DMS153 (cell line): ENCODE results near the gene PCYOX1L.

Experiments used
- DNase-seq: peaks from one replicate; lab custom pipeline; 2025; lab: John Stamatoyannopoulos, UW

PCYOX1L gene

DNA sequence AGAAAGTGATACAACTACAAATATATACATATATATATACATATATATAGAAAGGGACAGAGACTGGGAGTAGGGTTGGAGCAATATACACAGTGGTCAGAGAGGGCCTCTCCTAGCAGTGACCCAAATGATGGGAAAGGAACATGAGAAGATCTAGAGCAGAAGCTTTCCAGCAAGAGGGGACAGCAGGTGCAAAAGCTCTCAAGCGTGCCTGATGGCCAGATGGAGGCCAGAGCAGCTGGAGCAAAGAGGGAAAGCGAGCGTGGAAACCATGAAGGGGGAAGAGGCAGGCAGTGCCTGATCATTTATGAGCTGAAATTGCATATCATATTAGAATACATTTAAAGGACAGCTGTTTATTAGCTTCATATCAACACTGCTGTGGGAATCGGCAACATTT lies 20.1 kb upstream of the PCYOX1L start:
- no peak for DNase-seq

DNA sequence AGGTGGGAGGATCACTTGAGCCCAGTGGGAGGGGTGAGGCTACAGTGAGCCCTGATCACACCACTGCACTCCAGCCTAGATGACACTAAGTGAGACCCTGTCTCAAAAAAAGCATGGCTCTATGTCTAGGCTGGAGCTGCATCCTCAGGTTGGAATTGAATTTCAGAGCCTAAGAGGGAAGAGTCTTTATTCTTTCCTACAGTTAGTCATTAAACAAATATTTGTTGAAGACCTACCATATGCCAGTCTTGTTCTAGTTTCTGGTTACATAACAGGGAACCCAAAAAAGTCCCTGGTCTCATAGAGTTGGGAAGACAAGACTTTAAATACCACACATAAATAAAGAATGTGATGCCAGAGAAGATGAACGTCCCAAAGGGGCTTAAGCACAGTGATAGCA lies 19.5 kb upstream of the PCYOX1L start:
- no peak for DNase-seq

DNA sequence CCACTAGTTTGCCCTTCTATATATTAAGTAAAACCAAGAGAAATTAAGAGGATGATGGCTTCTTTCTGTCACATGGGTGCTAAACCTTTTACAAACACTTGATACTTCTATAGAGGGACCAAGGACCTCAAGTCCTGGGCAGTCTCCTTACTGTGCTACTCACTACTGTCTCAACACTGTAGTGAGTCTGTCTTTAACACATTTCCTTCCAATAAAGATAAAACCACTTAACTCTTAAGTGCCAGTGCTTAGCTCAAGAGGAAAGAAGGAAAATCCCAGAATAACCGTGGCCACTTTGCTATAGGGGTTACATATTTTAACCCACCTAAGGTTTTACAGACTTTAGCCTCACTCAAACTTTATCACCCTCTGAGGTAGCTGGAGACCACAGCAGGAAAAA lies 16.9 kb upstream of the PCYOX1L start:
- no peak for DNase-seq

DNA sequence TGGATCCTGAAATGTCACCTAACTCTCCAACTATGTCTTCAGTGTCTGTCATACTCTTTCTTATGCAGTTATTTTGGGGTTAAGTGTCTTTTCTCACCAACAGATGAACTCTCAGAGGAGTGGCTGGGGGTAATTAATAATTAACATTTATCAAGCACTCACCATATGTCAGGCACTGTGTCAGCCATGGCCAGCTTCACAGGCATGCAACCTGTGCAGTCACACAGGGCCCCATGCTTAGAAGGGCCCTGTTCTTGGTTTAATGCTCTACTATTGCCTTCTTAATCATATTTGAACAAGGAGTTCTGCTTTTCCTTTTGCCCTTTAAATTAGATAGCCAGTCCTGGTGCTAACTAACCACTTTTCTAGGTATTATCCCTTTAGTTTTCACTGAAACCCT lies 16.0 kb upstream of the PCYOX1L start:
- DNase-seq: no peak

DNA sequence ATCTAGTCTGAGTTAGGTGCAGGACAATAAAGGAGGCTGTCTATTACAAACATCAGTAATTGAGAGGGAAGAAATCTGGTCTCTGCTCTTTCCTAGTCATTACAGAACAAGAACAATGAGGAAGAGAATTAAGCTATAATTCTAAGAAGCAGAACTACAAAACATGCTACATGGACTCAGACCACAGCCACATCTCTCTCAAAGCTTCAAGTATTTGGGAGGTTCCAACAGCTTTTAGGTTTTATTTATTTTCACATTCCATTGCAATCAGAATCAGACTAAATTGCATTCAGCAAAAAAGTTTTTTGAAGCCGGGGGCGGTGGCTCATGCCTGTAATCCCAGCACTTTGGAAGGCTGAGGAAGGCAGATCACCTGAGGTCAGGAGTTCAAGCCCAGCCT lies 13.7 kb upstream of the PCYOX1L start:
- DNase-seq: no peak

DNA sequence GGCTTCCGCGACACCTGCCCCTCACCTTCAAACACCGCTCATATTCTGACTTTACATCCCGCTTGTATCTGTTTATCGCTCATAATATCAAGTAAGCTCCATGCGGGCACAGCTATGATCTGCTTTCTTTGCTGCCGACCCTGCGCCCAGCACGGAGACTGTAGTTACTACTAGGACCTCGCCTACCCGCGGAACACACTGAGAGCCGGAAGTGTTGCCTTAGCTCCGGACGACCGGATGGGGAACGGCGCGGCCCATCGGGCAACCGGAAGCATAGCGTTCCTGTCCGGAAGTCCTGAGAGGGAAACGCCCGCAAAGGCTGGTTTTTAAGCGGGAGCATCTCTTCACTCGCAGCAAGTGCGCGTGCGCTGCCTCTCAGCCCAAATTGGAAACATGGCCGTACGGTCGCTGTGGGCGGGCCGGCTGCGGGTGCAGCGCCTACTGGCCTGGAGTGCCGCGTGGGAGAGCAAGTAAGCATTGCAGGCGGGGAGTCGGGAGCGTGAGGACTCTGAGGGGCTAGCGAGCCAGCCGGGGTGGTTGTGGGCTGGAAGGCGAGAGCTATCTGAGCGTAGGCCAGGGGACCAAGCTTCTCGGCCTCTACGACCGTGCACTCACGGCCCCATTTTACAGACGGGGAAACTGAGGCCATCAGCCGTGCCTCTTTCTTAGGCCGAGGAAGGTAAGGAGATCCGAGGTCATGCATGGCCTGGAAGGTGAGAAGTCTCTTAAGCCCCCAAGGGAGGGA lies 12.5 kb upstream of the PCYOX1L start, which contains the start of gene GRPEL2:
Gene GRPEL2 (plus strand): TSS at position 353 of the 745 bp plus-strand sequence. CDS start 41 bp downstream, at position 394.
- DNase-seq: peak; percentile 89

DNA sequence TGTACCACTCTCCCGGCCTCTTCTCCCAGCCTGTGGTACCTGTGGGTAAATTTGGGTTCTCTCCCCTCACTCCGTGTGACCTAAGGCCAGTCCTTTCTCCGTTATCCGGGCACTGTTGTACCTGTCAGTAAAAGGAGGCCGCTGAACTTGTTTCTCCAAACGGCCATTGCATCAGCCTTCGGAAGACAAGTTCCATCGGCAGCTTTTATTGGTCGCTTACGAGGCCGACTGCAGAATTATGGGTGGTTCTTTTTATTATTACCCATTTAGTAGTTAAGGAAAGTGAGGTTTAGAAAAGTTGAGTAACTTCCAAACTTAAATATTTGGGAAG lies 12.0 kb upstream of the PCYOX1L start:
- no peak for DNase-seq

DNA sequence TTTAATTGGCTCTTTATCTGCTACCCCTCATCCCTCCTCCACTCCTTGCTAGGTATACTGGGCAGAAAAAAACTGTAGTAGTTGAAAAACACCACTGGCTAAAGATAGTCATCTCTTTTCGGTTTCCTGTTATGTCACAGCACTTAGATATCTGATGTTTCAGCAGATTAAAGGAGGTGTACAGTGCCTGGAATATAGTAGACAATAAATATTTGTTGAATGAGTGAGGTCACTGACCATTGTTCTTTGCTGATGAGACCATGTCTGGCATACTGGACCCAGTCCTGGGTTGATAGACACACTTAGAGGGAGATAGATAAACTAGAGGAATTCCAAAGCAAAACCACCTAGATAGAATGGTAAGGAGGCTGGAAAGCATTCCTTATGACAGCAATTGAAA lies 9.3 kb upstream of the PCYOX1L start:
- DNase-seq: no peak

DNA sequence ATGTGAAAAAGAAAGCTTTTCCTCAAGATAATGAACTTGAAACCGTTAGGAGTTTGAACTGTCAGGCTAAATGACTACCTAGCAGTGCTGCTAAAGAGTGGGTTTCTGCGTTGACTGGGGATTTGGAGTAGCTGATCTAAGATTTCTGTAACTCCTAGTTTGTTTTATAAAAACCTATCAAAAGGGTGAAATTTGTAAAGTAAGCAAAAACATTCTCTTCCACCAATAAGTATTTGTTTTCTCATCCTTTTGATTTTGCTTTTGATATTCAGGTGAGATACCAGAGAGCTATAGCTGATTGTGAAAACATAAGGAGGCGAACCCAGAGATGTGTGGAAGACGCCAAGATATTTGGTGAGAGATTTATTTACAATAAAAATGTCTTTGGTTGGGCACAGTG lies 8.5 kb upstream of the PCYOX1L start:
- no peak for DNase-seq

DNA sequence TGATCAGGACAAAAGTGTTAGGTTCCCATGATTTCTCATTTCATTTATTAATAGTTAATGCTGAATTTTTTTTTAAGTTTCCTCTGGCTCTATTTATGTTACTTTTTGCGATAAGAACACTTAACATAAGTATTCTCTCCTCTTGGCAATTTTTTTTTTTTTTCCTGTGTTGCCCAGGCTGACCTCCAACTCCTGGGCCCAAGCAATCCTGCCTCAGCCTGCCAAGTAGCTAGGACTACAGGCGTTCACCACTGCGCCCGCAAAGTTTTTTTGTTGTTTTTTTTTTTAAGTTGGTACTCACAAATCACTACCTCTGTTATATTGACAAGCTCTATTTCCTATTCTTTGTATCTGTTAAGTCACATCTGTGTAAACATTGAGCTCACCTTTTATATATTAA lies 5.7 kb upstream of the PCYOX1L start:
- DNase-seq: no peak

DNA sequence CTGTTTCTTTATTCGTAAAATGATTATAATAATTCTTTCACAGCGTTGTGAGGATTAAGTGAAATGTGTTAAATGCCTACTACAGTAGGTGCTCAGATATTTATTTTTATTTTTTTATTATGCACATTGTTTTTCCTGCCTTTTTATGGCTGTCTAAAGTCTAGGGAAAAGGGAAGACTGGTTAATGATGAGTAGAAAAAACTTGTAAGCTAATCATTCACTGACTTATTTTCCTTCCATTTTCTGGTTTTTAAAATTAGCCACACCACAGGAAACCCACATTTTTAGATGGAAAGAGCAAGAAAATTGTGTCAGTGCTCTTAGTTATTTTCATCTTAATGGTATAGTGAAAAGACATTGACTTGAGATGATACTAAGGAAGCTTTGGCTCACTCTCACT lies 3.9 kb upstream of the PCYOX1L start:
- DNase-seq: no peak

DNA sequence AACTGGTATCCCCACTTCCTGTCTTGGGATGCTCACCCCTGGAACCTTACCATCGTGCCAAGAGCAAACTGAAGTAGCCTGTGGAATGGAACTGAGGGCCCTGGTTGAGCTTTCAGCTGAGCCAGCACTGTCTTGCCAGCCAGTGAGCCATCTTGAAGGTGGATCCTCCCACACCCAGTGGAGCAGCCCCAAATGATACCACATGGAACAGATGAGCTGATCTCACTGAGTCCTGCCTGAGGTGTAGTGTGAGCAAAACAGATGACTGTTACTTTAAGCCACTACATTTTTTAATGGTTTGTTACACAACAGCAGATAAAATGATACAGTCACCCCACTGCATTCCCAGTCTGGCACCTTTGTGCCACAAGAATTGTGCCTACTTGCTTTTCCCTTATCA lies 2.2 kb upstream of the PCYOX1L start:
- no peak for DNase-seq

DNA sequence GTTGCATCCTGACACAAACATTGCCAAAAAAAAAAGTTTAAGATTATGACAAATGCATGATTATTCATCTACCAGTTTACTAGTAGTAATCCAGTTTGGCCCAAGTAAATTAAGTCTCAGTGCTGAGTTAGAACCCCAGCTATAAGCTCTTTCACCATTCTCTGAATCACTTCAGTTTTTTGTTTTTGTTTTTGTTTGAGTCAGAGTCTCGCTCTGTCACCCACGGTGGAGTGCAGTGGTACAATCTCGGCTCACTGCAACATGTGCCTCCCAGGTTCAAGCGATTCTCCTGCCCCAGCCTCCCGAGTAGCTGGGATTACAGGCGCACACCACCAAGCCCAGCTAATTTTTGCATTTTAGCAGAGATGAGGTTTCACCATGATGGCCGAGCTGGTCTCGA lies 1.5 kb upstream of the PCYOX1L start:
- DNase-seq: no peak

DNA sequence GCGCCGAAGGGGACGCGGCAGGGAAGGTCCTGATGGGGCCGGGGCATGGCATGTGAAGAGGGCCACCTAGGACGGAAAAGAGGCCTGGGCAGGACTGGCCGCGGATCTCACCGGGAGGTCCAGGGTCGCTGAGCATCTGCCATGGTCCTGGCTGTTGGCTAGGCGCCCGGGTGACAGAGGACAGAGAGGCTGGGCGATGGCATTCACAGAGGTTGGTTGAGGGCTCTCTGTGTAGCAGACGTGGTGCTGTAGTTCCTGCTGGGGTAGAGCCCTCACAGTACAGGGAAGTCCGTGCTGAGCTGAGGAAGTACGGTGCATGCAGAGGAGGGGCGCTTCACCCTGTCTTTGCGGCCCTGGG lies 427 bp downstream of the PCYOX1L start:
- no peak for DNase-seq

DNA sequence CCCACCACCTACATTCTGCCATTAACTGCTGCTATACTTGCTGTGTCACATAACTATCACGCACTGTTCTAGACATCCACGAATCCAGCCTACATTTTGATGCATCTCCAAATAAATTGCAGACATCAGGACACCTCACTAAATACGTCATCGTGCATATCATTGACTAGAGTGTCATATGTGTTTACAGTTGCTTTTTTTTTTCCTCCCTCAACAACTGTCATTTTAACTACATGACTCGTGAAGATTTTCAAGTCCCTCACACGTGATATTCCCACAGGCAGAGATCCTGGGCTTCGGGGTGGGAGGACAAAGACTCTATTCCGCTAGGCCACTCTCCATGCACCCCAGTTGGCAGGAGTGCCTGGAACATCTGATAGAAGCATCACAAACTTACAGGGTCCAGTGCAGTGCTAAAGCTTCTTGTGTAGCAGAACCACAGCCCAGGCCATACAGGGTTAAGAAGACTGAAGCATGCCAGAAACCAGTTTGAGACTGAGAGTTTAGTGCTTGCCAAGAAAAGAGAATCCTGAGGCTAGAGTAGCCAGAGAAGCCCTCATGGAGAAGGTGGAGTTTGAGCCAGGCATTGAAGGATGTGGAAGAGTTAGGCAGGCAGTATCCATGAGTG lies 1.1 kb downstream of the PCYOX1L start:
- no peak for DNase-seq

DNA sequence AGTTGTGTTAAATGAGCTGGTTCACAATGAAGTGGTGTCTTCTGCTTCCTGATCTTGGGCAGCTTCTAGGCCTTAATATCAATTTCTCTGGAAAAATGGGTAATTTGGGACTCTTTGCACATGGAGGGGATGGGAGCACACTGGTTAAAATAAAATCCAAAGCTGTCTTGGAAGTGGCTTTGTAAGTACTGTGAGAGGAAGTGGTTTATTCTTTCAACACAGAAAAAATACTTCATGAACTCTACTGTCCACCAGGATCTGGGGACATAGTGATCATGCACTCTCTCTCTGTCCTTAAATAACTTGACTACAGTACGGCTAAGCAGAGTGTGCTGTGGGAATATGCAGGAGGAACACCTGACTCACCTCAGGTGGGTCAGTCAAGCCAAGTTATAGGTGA lies 2.4 kb downstream of the PCYOX1L start:
- no peak for DNase-seq

DNA sequence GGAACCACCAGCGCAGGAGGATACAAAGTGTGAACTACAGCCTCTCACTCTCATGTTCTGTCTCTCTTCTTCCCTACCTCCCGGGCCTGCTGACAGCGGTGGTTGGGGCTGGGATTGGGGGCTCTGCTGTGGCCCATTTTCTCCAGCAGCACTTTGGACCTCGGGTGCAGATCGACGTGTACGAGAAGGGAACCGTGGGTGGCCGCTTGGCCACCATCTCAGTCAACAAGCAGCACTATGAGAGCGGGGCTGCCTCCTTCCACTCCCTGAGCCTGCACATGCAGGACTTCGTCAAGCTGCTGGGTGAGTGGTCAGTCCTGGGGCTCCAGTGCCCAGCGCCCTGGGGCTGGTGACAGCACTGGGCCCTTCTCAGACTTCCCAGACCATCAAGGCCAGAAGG lies 4.7 kb downstream of the PCYOX1L start:
- DNase-seq: no peak

DNA sequence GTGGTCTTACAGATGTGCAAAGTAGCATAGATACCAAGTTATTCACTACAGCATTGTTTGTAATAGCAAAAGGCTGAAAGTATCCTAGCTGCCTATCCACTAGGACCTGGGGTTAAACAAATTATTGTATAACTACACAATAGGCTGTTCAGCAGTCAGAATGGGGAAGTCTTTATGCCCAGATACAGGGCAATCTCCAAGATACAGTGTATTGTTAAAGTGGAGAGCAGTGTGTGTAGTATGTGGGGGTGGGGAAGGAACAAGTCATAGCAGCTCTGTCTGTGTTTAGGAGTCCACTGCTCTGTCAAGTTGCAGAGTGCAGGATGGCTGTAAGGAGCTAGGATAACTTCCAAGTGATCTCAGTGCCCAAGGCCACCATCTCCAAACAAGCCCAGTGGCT lies 5.5 kb downstream of the PCYOX1L start:
- DNase-seq: no peak

DNA sequence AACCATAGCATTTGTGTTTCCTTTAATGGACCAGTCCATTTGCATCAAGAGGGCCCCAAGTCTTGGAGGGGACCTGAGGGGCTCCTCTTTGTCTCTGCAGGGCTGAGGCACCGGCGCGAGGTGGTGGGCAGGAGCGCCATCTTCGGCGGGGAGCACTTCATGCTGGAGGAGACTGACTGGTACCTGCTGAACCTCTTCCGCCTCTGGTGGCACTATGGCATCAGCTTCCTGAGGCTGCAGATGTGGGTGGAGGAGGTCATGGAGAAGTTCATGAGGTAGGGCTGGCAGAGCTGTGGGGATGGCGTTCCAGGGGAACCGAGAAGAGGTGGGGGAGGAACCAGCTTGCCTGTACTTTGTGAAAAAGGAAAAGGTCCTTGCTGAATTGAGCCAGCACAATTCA lies 6.1 kb downstream of the PCYOX1L start:
- no peak for DNase-seq

DNA sequence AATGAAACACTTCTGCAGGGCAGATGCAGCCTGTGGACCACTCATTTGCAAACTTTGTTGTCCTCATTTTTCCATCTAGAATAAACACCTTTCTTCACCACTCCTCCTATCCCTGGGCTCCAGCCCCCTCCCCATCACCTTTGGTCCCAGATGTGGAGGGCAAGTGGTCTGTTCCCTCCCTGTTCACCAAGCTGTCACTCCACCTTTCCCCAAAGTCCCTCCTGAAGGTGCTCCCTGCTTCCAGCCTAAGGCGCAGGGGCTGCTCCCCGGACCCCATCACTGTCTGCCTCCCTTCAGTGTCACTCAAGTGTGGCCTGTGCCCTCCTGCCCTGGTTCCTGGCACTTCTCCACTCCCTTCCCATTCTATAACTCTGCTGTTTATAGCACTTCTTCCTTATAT lies 6.9 kb downstream of the PCYOX1L start:
- no peak for DNase-seq

DNA sequence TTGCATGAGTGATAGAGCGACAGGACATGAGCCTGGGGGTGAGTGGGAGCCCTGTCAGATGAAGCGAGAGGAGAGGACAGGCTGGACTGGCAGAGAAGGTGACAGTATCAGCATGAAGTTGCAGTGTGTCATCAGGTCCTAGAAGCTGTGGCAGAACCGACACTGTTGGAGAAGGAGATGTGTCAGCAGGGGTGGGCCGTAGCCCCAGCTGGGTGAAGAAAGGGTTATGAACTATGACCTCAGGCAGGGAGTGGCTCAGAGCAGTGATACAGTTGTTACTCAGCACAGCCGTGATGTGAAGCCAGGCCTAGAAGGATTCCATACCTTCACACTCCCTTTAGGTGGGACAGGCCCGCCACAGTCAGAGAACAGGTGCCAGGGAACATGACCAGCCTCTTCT lies 7.6 kb downstream of the PCYOX1L start:
- no peak for DNase-seq

DNA sequence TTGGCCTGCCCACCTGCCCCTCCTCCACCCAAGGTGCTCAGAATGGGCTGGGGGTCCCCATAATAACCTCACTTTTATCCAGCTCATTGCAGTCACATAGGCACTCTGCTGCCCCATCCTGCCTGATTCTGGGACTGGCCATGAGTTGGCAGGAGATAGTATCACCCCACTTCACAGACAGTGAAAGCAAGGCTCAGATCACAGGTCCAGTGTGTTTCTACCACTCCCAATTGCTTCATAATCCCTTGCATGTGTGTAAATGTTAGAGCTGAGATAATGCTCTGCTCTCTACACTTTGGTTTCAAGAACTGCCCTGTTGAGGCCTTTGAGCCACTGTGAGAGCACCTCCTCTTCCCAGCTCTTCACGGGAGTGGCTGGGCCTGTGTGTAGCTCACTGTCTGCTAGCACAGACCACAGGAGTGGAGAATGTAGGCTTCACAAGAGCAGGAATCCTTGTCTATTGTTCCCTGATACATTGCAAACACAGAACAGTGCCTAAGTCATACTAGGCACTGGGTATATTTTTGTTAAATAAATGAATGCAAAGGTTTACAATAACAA lies 8.4 kb downstream of the PCYOX1L start:
- DNase-seq: no peak

DNA sequence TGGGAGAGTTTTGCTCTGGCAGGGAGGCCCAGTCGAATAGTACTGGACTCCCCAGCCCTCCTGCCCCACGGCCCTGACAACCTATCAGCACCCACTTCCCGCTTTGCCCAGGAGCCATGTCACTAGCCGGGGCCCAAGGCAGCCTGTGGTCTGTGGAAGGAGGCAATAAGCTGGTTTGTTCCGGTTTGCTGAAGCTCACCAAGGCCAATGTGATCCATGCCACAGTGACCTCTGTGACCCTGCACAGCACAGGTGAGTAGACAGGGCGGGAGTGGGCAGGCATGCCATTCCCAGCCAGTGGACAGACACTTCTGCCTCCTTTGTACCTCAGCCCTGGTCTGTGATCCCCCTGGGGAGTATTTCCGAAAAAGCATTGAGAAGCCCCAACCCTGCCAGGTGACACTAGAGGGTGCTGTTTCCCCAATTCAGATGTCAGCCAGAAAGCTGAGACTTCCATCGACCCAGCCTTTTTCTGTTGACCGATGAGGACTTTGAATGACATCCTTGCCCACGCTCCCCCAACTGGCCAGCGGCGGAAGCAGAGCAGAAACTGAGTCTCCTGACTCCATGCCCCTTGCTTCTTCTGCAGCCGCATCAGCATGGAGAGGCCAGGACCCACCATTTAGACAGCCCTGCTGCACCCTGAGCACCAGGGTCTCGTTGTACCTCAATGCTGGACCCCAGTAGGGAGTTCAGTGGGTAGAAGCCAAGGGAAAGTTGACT lies 9.6 kb downstream of the PCYOX1L start:
- DNase-seq: peak; percentile 5
